Testis (tissue), 3 donors: ENCODE measurements around the gene FILIP1L. TPM values are rescaled to one million over a fixed set of nuclear protein-coding genes. Genes with fewer than 3 reads are reported as not detected.

ENCODE experiments used
- DNase-seq: peaks from one replicate; pipeline ENCODE4 v3.0.0-alpha.2; 2019
- H3K27ac ChIP-seq, 2 donors: fragments of 200-600 bp; sonication (generic); one replicate each; pipeline ENCODE4 v1.5.1; 2019
- H3K27me3 ChIP-seq: fragments of 200-600 bp; sonication (generic); one replicate; pipeline ENCODE4 v1.5.1; 2019
- H3K36me3 ChIP-seq: fragments of 200-600 bp; sonication (generic); one replicate; pipeline ENCODE4 v1.5.1; 2017; ENCODE audit warnings: low read depth; ENCODE audit errors: missing control alignments
- H3K4me1 ChIP-seq: fragments of 200-600 bp; sonication (generic); one replicate; pipeline ENCODE4 v1.5.1; 2019
- H3K4me3 ChIP-seq, 2 donors: fragments of 200-600 bp; sonication (generic); one replicate each; pipeline ENCODE4 v1.5.1; 2017 to 2019
- H3K9me3 ChIP-seq: fragments of 200-600 bp; sonication (generic); one replicate; pipeline ENCODE4 v1.5.1; 2017
- CTCF ChIP-seq, 3 experiments: fragments of 450-650 bp in 2 of 3; fragments of 200-600 bp in 1 of 3; sonication (generic) in 1 of 3; IDR thresholded peaks; one replicate each; pipeline ENCODE4 v1.5.1; 2016 to 2019; ENCODE audit warnings: antibody characterized with exemption in 3 of 3, mild to moderate bottlenecking in 2 of 3, moderate library complexity in 1 of 3
- POLR2A ChIP-seq: fragments of 450-650 bp; IDR thresholded peaks from one replicate; pipeline ENCODE4 v1.6.1; 2017; ENCODE audit warnings: antibody characterized with exemption, mild to moderate bottlenecking, moderate library complexity
- WGBS, 2 donors: methylation state at CpG; one replicate each; pipeline ENCODE4 v1.1.5; 2018; 5-methylcytosine and 5-hydroxymethylcytosine counted together
- intact Hi-C: fragments of 100-400 bp; cut with DNase I; formaldehyde crosslinking; loops from one replicate; pipeline ENCODE4 v1.15.1; 2023; ENCODE audit warnings: low total_unique reads
- polyA plus RNA-seq: library from polyadenylated mRNA; stranded (reverse); fragments of 350-450 nt; fragmentation: Illumina TruSeq; extraction: RNeasy Lipid Tissue Mini Kit (QIAGEN cat#74804); gene quantifications from one replicate; pipeline ENCODE4 v1.2.3, GENCODE V29; 2014; ENCODE audit warnings: low read depth, low replicate concordance; ENCODE audit not compliant: insufficient read depth
- total RNA-seq, 2 donors: library from RNA; depleted of rRNA; stranded (reverse); fragments of >200 nt; gene quantifications; one replicate each; pipeline ENCODE4 v1.2.3, GENCODE V29; 2016

FILIP1L gene
- total and polyA plus RNA-seq, 3 donors from 2014 or later: 16.5 to 20.1 (median 16.7) TPM

GRCh38 chr3:100113723-100114412 is 433 bp downstream of the FILIP1L start:
- no peaks in the 10 kb centered on the region for H3K9me3 ChIP-seq
- no peak overlapping the region for H3K27ac ChIP-seq
- intact Hi-C loops: no loop called here
- DNase-seq: no peak
- H3K27me3 ChIP-seq: no peaks in the 10 kb centered on the region
- no peak overlapping the region for H3K4me3 ChIP-seq
- H3K4me1 ChIP-seq: no peaks in the 10 kb centered on the region
- 93 to 95% methylated on average over 7 of the region's 7 CpGs for WGBS, 2 donors
- no peak for TF ChIP-seq CTCF (IDR thresholded peaks at IDR 0.05)
- TF ChIP-seq POLR2A: no peak
- H3K36me3 ChIP-seq: no peaks in the 10 kb centered on the region

GRCh38 chr3:100111728-100112127 is 2.6 kb downstream of the FILIP1L start:
- no peak for DNase-seq
- WGBS, 2 donors: 100% methylated on average over 1 of the region's 1 CpG
- H3K4me3 ChIP-seq: no peak overlapping the region
- H3K27ac ChIP-seq: no peak overlapping the region
- intact Hi-C loops: no loop called here
- no peaks in the 10 kb centered on the region for H3K27me3 ChIP-seq
- no peaks in the 10 kb centered on the region for H3K9me3 ChIP-seq
- H3K36me3 ChIP-seq: no peaks in the 10 kb centered on the region
- TF ChIP-seq POLR2A (no peak), CTCF (IDR thresholded peaks at IDR 0.05) (no peak)
- peaks cover 11% of the 10 kb centered on the region for H3K4me1 ChIP-seq

- Histone ChIP-seq H3K27me3 (no peaks in the 10 kb centered on the region), H3K4me3 (no peak overlapping the region), H3K9me3 (no peaks in the 10 kb centered on the region), H3K27ac (no peak overlapping the region), H3K4me1 (peaks cover 17% of the 10 kb centered on the region), H3K36me3 (no peaks in the 10 kb centered on the region)
- WGBS, 2 donors: 60 to 68% methylated on average over 1 of the region's 1 CpG
- intact Hi-C loops: no loop called here
- no peak for TF ChIP-seq CTCF (IDR thresholded peaks at IDR 0.05)
- no peak for TF ChIP-seq POLR2A
- DNase-seq: no peak
Observed at GRCh38 chr3:100110162-100110561, 4.1 kb downstream of the FILIP1L start.

GRCh38 chr3:100108464-100109079 is 5.7 kb downstream of the FILIP1L start:
- no peak overlapping the region for H3K4me3 ChIP-seq
- DNase-seq: peak; percentile 27
- no peak for TF ChIP-seq CTCF (IDR thresholded peaks at IDR 0.05)
- no peak for TF ChIP-seq POLR2A
- H3K9me3 ChIP-seq: no peaks in the 10 kb centered on the region
- 65 to 78% methylated on average over 7 of the region's 7 CpGs for WGBS, 2 donors
- peaks cover 17% of the 10 kb centered on the region for H3K4me1 ChIP-seq
- H3K36me3 ChIP-seq: no peaks in the 10 kb centered on the region
- H3K27me3 ChIP-seq: no peaks in the 10 kb centered on the region
- intact Hi-C loops: no loop called here
- H3K27ac ChIP-seq: no peak overlapping the region
